GM12891 (cell line): Measurements from ENCODE around the gene GYG2.

ENCODE experiments used
- PAX5 ChIP-seq: IDR thresholded peaks from 2 replicates; pipeline ENCODE4 v1.6.1; 2011; ENCODE audit warnings: low read length, moderate library complexity, mild to moderate bottlenecking; ENCODE audit not compliant: insufficient read depth, severe bottlenecking
- POLR2A ChIP-seq: IDR thresholded peaks from 2 replicates; pipeline ENCODE4 v1.6.1; 2011; ENCODE audit warnings: low read depth, low read length, control low read depth
- POLR2AphosphoS5 ChIP-seq: IDR thresholded peaks from 2 replicates; pipeline ENCODE4 v1.6.1; 2011; ENCODE audit warnings: low read depth, low read length, control low read depth
- POU2F2 ChIP-seq: IDR thresholded peaks from 2 replicates; pipeline ENCODE4 v1.6.1; 2011; ENCODE audit warnings: low read depth, mild to moderate bottlenecking, control low read depth, low read length, moderate library complexity
- SPI1 ChIP-seq: IDR thresholded peaks from 2 replicates; pipeline ENCODE4 v1.6.1; 2011; ENCODE audit warnings: low read depth, low read length, control low read depth
- TAF1 ChIP-seq: IDR thresholded peaks from 2 replicates; pipeline ENCODE4 v1.6.1; 2011; ENCODE audit warnings: low read depth, low read length, control low read depth

DNA sequence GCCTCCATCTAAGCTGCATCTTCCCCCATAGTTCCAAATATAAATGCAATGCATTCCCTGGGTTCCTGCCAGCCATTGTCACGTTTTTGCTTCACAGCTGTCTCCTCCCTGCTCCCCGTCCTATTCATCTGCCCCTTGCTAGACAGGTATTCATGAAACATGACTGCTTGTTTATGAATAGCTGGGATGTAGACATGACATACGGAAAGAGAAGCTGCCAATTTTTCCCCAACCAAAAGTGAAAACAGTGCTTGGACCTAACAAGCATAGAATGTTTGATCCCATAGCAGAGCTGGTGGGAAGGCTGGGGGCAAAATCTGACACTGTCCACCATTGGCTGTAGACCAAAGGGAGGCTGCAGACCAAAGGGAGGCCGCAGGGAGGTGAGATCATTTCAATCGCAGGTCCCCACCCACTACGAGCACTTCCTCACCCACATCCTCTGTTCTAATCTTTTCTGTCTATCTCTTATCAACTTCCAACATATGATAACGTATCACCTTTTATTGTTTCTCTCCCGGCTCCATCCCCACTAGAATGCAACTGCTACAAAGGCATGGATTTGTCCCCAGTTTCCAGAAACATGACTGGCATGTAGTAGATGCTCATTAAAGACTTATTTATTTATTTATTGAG, 8.5 kb upstream of the GYG2 start:
- TF ChIP-seq POLR2AphosphoS5 (no peak), TAF1 (no peak), POLR2A (no peak), POU2F2 (no peak), PAX5 (no peak), SPI1 (no peak)
